HuH-7.5 (cell line): Measurements from ENCODE around the gene CFP.
"Not testable (repeated sequence)": the region's sequence is repeated elsewhere in the genome, so short reads cannot be mapped to it uniquely, and the experiment has no call there.

ENCODE experiments used
- DNase-seq: peaks from one replicate; pipeline ENCODE4 v3.0.0; 2011; ENCODE audit warnings: low spot score

CFP gene

DNA sequence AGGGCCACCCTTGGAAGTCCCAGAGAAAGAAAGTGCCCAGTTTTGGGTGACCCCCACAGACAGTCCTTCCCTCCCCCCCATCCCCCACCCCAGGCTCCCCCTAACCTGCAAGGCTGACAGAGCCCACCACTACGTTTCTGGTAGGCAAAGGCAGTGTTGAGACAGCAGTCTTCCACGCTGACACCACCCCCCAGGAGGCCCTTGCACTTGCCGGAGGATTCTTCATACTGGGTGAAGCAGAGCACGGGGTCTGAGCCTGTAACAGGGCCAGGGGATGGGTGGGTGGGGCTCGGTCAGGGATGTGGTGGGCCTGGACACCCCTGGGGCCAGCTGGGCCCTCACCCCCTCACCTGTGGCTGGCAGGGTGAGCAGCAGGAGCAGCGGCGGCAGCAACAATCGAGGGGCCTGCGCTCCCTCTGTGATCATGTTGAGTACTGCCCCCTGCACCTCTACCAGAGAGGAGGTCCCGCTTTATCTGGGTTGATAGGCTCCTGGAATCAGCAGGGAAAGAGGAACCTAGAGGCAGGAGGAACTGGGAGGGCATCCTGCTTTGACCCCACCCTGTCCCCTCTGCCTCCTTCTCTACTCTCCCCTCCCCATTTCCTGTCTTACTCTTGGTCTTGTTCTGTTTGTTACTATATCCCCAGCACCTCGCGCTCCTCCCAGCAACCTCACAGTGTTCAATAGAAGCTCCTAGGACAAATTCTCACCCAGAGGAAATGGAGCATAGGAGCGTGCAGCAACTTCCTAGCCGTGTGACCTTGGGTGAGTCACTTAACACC lies at the start of gene CFP:
TSS of gene CFP (minus strand) at position 512 of the 782 bp plus-strand sequence. CDS start at position 426, 86 bp downstream.
- no peak for DNase-seq

DNA sequence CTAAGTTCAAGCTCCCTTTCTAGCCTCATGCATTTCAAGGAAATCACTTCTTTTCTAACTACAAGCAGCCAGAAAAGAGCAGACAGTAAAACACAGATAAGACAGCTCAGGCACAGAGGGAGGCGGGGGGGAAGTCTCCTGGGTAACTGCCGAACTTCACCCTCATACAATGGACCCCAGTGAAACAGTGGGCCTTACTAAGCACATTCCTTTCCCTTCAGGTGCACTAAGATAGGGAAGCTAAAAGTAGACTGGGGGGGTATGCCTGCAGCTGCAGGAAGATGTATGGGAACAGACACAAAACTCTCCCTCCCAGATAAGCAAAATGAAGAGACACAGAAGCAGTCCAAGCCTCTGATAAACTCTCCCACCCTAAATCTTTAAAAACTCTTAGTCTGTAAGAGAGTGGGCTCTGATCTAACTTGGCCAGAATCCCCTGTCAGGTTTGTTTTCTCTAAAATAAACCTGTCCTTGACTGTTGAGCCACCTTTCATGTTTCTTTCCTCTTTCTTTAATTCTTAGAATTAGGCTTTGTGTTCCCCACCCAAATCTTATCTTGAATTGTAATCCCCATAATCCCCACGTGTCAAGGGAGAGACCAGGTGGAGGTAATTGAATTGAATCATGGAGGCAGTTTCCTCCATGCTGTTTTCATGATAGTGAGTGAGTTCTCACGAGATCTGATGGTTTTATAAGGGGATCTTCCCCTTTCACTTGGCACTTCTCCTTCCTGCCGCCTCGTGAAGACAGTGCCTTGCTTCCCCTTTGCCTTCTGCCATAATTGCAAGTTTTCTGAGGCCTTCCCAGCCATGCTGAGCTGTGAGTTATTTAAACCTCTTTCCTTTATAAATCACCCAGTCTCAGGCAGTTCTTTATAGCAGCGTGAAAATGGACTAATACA lies 46.5 kb upstream of the CFP start:
- DNase-seq = not testable (repeated sequence)

DNA sequence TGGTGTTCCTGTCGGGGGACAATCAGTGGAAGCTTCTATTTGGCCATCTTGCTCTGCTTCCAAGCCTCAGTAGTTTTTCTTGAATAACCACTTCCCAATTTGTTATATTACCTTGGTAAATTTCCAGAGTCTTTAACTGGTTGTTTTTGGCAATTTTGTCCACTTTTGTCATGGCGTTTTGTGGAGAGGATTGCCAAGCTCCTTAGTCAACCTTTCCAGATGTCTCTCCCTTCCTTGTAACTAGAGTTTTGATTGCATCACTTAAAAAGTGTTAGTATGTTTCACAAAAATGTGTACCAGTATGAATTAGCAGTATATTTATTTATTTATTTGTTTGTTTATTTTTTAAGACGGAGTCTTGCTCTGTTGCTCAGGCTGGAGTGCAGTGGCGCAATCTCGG lies 45.0 kb upstream of the CFP start:
- DNase-seq = no peak

DNA sequence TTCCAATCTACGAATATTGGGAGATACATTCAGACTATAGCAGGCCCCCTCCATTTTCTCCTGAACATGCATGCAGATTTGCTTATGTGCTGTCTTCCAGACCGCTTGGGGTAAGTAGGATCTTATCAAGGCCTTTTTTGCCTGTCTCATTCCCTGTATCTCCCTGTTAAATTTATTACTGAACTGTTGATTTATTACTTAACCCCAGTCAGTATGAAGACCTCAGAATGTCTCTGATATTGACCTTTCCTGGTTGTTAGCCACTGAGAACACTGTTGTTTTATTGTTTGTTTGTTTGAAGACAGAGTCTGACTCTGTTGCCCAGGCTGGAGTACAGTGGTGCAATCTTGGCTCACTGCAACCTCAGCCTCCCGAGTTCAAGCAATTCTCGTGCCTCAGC lies 36.1 kb upstream of the CFP start:
- not testable (repeated sequence) for DNase-seq

DNA sequence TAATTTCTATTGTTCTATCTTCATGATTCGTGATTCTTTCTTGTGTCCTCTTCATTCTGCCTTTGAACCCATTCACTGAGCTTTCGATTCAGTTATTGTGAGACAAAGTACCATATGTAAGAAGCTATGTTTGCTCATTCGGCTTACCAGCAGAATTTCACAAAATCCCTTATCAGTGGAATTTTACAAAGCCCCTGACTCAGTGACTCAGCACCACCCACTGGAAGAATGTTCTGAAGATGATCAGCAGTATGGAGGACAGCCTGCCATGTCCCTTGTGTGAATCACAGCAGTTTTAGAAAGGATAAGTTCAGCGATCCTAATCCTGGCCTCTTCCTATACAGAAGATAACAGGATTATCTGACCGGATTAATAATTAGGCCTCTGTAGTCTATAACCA lies 35.0 kb upstream of the CFP start:
- DNase-seq = no peak

DNA sequence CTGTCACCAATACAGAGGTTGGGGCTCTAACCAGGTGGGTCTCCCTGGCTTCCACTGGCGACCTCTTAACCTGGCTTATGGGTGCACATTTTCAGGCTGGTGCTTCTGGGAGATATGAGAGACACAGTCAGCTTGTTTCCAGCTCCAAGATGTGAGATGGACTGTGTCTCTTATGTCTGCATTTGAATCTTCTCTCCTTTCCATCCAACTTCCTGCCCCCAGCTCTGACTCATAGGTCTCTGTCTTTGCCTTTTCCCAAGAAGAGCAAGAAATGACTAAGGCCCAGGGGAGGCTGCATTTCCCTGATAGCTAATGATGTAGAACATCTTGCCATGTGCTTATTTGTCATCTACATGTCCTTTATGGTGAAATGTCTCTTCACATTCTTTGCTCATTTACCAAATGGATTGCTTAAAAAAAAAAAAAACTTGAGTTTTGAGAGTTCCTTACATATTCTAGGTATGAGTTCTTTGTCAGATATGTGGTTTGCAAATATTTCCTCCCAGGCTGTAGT lies 32.5 kb upstream of the CFP start:
- no peak for DNase-seq

DNA sequence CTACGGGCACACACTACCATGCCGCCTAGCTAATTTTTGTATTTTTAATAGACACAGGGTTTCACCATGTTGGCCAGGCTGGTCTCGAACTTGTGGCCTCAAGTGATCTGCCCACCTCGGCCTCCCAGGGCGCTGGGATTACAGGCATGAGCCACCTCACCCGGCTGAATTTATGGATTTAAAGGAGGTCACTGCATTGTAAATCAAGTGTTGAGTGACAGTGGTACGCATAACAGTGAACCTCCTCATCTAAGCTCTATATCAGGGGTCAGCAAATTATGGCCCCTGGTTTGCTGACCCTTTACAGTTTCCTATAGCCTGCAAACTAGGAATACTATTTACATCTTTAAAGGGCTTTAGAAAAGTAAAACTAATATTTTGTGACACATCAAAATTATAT lies 31.8 kb upstream of the CFP start:
- no peak for DNase-seq

DNA sequence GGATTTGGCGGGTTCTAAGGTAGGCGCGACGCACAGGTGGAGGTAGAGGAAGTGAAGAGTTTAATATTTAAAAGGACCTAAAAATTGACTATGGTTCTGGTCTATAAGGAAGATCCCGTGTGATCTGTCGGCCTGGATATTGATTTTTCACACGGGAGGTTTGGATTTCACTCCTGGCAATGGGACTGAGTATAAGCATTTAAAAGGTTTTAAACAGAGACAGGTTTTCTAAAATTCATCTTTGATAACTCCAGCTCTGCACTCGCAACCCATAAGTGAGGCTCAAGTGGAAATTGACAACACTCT lies 29.6 kb upstream of the CFP start:
- no peak for DNase-seq

DNA sequence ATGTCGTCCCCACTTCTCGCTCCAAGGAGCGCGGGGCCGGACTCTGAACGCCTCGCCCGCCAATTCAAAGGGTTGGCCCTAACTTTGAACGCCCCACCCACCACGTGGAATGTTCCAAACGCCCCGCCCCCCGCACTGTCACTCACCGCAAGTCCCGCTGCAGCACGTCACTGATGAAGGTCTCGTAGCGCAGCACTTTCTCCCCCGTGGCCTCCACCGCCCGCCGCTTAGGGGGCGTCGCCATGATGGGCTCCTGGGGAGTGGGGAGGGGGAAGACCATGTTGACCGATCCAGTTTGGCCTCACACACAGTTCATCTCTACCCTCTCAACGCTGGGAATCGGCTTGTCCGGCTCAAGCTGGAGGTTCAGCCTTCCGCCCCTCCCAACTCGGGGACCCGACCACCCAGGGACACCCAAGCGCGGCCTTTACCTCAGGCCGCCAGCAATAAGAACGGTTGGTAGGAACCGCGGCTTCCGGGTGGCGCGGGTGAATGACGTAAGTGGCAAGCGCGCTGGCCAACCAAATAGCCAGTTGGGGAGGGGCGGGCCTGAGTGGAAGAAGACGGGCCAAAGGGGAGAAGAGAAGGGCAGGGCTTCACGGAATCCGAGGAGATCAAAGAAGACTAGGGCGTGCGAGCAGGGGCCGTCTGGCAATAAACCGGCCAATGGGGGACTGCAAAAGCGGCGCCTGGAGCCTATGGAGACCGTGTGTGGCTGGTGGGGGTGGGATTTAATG lies 29.1 kb upstream of the CFP start, which contains the start of gene UXT:
TSS of gene UXT (minus strand) at position 497 of the 737 bp plus-strand sequence. CDS start at position 244, 253 bp downstream.
- peak; percentile 42 for DNase-seq

DNA sequence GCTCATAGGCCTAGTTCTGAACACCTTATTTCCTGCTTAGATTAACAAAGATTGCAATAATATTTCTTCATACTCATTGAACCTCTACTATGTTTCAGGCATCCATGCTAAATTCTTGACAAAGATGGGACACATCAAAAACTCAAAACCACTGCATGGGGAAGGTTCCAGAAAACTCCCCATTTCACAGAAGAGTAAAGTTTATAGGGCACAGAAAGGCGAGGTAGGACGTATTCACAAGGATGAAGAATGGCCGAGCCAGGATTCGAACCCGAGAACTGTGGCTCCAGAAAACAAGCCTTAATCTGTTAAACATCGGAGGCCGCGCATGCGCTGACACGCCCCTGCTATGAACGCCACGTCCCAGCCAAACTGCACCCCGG lies 28.6 kb upstream of the CFP start:
- DNase-seq = no peak

DNA sequence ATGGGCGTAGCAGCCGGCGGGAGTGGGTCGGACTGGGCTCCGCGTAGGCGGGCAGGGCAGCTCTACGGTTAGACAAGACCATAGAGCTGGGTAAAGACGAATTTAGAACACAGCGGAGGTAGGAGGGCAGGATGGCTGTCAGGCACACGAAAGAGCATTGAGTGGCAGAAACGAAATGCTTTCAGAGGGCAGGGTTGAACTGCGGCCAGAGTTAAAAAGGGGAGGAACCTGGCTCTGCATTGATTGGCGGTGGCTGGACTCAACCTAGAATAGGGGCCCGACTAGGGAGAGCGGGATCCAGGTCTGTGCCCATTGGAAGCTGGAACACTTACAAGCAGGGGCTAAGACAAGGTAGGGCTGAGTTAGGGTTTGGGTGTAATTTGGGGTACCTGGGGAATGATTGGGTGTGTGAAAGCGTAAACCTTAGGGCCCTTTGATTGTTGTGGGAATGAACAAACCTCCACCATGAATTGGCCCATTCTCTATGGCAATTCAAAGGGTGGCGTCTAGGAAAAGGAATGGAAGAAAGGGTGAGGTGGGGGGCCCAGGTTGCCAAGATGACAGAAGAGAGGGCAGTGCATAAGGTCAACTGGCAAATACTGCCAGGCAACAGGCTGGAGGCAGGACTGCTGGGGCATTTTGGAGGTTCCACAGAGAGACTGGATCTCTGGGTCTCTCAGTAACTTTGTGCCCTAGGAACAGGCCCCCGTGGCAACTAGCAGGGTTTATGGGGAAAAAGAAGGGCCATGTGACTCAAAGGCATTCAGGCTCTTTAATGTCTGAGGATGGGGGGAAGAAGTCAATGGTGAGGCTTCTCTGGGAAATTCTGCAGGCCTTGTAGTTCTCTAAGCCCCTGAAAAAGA lies 21.5 kb upstream of the CFP start:
- DNase-seq = no peak

DNA sequence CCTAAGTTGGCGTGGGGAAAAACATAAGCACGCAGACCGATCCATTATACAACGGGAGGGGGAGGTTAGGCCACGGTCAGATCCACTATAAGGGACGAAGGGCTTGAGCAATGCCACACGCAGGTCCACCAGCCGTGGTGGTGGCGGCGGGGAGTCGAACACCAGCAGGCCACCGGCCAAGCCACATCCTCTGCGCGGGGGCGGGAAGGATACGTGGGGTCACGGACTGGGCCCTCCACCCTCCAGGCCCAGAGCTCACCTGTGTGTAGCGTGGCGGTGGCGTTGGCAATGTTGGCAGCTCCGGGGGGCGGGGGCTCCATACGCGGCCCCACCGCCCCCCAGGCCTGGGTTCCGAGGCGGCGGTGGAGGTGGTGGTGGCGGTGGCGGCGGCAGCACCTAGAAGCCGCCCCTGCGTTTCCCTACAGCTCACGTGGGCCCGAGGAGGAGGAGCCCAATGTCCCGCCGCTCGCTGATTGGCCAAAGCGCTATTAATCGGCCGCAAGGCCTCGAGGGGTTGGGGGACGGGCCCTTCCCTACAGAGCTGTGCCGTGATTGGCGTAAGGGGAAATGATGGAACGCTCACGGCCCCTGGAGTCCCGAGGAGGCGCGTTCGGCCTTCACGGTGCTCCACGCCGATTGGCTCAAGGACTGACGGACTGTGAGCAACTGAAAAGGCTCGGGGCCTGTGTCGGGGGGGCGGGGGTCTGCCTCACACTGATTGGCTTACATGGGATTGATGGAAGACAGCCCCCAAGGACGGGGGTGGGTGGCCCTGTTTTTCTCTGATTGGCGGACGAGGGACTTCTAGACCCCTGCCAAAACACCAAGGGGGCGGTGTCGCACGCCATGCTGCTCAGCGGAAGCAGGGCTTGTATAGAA lies 20.7 kb upstream of the CFP start, which contains the start of gene ELK1:
TSS of gene ELK1 (minus strand) at position 400 of the 879 bp plus-strand sequence. CDS start 9,122 bp downstream, outside the sequence.
- DNase-seq = peak; percentile 73

DNA sequence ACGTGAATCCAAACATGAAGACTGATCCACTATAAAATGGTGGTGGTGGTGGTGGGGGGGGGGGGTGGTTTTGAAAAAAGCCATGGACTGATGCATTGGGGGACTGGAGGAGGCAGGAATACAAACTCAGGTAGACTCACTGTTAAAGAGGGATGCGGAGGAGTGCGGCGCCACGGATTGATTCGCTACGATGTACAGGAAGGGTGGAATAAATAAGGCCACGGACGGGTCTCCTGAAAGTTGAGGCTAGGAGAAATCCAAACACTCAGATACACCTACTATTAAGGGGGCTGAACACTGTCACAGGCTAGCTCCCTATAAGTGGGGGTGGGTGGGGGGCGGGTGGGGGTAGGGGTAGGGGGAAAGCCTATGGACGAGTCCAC lies 20.0 kb upstream of the CFP start:
- no peak for DNase-seq

DNA sequence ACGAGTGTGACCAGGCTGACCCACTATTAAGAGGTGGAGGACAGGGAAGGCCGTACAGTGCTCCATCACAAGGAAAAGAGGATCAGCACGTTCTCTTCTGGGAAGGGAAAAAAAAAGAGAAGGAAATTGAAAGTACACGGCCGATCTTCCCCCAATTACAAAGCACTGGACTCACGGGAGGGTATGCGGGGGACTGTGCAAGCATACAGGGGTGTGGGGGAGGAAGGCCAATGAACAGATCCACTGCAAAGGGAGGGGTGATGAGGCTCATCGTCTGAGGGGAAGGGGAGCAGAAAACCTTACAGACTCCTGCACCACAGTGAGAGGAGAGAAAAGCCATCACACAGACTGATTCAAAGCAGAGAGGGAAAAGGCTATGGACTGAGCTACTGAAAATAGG lies 19.5 kb upstream of the CFP start:
- DNase-seq = no peak

DNA sequence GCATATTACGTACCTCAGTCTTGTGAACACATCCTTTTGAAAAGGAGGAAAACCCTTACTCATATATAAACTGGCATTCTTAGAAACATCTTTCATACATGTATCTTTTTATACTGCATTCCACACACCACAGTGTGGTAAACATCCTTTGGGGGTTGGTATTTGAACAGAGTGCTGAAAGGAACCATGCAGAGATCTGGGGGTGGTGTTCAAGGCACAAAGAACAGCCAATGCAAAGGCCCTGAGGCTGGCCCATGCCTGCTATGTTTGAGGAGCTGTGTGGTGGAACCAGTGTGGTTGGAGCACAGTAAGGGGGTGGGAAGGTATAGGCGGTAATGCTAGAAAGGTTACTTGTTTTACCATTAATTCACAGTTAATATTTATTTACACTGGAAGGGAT lies 18.6 kb upstream of the CFP start:
- DNase-seq = no peak

DNA sequence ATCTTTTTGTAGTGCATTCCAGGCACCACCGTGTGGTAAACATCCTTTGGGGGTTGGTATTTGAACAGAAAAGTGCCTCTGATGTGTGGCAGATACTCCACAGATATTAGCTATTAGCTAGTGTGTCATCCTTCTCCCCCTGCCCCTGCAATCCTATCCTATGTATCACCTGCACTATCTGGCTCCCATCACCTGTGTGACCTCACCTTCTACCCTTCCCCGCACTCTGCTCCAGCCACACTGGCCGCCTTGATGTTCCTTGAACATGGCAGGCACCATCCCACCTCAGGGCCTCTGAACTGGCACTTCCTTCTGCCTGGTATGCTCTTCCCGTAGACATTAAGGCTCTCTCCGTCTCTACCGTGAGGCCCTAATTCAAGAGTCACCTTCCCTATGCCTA lies 16.9 kb upstream of the CFP start:
- no peak for DNase-seq

DNA sequence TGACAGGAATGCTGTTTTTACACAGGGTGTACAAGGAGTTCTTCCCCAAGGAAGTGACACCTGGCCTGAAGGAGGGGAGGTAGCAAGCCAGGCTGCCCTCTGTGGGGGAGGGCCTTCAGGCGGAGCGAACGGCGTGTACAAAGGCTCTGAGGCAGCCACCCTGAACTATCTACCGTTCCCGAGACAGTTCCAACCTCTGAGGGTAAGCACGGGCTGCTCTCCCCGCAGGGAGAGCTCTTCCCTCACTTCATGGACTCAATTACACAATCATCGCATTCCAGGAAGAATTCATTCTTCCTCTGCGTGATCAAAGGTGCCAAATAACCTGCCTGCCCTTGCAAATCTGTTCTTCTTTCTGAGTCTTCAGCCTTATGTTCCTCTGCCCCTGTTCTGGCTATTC lies 15.8 kb upstream of the CFP start:
- DNase-seq = no peak

DNA sequence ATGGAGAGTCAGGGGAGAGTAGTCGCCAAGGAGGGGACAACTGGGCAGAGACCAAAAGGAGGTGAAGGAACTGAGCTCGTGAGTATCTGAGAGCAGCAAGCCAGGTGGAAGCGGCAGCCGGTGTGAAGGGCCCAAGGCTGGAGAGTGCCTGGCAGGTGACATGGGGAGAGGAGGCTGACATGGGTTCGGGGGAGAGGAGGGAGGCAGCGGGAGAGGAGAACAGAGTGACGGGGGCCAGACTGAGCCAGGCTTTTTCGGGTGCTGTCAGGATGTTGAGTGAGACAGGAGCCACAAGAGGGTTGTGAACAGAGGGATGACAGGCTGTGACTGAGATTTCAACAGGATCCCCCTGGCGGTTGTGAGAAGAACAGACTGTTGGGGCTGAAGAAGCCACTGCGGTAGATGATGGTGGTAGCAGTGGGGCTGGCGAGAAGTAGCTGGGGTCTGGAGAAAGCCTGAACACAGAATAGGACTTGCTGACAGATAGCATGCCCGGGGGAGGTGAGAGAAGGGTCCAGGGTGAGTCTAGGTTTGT lies 14.9 kb upstream of the CFP start:
- DNase-seq = no peak

DNA sequence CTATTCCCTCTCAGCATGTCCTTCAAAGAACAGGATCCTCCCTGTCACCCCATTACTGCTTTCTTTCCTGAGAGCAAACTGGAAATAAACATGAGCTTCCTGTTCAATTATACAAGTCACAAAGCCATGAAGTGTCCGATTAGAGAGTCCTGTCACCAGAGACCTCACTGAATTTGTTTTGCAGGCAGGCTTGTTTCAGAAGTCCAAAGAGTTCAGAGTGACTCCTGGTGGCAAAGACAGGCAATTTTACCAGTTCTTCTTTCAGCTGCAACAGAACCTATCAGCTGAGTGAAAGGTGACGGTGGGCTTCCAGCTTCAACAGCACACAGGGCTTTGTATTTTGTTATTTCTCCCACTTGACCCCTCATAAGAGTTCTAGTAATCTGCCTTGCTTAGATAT lies 14.2 kb upstream of the CFP start:
- DNase-seq = no peak

DNA sequence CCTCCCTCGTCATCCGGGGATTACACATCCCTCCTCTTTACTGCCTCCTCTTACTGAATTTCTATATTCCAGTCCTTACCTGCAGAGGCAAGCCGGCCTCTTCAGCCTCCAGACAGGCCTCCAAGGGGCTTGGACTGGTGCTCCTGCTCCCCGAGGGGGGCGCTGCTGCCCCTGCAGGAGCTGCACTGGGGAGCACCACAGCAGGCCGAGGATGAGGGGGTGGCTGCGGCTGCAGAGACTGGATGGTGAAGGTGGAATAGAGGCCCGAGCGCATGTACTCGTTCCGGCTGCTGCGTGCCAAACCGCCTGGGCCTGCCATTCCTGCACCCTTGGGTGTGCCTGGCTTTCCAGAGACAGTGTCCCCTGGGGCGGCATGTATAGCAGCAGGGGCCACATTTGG lies 9.1 kb upstream of the CFP start:
- no peak for DNase-seq
